GM19043 (cell line): Measurements from ENCODE around the gene ERFL.
"Not testable (repeated sequence)": the region's sequence is repeated elsewhere in the genome, so short reads cannot be mapped to it uniquely, and the experiment has no call there.

Source experiments
- ATAC-seq: cut with Tn5 transposase; IDR thresholded peaks from one replicate; pipeline ENCODE4 v1.9.1; 2021; ENCODE audit warnings: low read depth; ENCODE audit not compliant: unreplicated experiment

Gene ERFL

DNA sequence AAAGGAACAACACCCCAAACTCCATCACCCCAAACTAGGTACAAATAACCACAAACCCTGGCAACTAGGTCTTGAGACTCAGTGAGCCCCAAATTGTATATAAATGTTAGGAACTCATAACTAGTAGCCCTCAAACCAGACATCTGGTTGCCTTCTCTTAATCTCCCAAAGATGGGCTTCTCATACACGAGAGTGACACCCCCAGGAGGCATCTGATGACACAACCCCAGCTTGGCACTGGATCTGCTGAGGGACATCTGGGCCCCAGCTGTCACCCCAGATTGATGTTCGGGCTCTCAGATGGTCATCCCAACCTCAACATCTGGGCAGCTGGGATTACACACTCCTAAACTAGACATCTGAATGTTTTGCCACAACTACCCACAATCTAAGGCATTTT lies 16.1 kb upstream of the ERFL start:
- no peak for ATAC-seq

DNA sequence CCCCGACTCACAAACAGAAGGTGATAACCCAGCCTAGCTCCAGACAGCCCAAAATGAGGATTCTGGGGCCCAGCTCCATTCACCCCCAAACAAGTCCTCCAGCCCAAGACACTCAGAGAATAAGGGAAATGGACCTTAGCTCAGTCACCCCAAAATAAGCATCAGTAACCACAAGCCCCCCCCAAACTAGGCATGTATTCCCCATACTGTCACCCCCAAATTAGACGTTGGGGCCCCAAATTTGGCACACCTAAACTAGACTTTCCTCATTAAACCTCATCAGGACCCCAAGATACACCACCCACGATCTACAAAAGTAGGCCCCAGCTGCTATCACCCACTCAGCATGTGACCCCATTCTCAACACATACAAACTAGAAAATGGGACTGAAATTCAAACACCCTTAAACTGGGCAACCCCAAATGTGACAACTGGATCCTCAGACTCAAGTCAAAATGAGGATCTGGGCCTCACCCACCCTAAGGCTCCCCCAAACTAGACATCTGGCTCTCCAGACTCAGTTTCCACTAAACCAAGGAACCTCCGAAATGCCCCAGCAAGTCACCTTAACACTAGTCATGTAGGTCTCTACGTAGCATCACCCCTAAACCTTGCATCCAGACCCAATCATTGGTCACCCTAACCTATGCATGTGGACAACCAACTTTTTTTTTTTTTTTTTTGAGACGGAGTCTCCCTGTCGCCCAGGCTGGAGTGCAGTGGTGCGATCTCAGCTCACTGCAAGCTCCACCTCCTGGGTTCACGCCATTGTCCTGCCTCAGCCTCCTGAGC lies 13.4 kb upstream of the ERFL start:
- no peak for ATAC-seq

DNA sequence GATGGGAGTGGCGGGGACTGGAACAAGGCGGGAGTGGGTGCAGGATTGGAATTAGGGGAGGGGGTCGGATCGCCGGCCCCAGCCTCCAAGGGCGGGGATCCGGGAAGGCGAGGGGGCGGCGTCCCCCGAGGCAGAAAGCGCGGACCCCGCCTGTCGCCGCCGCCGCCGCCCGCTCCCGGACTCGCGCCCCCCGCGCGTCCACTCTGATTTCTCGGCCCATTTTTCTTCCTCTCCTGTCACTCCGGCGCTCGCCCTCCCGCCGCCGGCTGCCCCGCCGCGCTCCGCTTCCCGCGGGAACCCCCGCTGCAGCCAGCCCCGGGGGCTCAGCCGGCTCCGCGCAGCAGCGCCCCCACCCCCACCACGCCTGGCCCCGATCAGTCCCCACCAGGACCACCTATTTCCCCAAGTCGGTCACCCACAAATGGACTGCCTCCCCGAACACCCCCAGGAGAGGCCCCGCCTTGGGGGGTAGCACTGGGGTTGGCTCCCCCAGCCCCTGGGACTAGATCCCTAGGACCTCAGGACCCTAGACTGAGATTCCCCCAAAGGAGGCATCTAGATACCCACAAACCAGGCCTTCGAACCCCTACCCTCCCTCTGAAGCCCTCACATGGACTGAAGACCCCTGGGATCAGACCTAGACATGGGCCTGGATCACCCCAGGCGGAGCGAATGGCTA lies 12.6 kb upstream of the ERFL start:
- ATAC-seq = no peak

DNA sequence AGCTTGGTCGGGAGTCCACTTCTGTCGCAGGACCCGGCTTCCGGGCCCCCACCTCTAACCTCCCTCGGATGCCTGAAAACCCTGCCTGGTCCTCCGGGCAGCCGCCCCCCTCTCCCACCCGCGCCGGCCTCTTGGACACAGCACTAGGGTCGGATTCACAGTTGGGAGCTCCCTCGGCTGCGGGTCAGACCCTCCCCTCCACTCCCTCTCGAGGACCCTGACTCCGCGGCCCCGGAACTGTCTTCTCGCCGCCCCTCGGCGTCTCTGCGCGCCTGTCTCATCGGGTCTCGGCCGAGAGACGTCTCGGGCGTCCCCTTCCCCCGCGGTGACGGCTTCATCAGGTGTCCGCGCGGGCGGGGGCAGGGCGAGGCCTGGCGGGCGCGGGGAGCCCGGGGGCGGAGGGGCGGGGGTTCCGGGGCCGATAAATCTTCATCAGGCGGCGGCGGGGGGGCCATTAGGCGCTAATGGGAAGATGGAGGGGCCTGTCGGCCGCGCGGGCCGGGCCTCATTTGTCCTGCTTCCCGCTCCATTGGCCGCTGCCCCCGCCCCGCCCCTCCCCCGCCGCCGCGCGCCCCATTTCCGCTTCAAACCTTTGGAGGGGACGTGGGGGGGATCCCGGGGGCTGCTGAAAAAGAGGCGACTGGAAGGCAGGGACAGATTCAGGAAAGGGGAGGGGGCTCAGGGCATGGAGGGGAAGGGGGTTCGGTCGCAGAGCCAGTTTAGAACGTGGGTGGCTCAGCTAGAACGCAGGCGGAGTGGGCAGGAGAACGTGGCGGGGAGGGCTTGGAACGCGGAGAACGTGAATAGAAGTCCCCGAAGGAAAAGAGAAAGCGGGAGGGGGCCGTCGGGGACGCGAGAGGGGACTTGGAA lies 11.8 kb upstream of the ERFL start:
- ATAC-seq = no peak

DNA sequence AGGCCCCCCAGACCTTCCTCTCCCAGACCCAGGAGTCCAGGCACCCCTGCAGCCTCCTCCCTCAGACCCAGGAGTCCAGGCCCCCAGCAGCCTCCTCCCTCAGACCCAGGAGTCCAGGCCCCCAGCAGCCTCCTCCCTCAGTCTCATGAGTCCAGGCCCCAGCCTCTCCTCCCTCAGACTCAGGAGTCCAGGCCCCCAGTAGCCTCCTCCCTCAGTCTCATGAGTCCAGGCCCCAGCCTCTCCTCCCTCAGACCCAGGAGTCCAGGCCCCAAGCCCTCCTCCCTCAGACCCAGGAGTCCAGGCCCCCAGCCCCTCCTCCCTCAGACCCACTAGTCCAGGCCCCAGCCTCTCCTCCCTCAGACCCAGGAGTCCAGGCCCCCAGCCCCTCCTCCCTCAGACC lies 11.0 kb upstream of the ERFL start:
- ATAC-seq = not testable (repeated sequence)

DNA sequence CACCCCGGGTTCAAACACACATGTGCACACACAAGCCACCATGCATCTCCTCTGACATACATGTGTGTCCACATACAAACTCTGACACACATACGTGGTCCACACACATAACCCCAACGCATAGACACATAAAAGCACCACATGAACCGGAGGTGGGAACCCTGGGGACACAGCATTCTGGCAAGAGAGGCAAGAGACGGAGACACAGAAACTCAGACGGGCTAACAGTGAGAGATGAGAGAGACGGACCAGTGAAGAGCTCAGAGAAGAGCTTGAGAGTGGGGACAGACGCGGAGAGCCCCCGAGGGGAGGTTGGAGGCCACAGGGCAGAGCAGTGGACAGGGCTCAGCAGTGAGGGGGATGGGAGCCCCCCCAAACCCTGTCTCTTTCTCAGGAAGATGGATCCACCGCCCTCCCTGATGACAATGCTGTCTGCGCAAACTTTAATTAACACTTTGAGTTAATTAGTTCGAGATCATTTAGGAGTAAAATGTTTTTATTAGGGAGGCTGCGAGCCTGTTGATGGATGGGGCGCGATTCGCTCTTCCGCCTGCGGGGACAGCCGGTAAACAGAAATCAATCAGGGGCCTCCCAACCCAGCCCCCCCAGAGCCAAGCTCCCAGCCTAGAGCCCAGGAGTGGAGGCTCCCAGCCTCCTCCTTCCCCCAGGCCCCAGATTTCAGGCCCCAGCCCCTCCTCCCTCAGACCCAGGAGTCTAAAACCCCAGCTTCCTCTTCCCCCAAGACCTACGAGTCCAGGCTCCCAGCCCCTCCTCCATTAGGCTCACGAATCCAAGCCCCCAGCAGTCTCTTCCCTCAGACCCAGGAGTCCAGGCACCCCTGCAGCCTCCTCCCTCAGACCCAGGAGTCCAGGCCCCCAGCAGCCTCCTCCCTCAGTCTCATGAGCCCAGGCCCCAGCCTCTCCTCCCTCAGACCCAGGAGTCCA lies 9.5 kb upstream of the ERFL start:
- no peak for ATAC-seq

DNA sequence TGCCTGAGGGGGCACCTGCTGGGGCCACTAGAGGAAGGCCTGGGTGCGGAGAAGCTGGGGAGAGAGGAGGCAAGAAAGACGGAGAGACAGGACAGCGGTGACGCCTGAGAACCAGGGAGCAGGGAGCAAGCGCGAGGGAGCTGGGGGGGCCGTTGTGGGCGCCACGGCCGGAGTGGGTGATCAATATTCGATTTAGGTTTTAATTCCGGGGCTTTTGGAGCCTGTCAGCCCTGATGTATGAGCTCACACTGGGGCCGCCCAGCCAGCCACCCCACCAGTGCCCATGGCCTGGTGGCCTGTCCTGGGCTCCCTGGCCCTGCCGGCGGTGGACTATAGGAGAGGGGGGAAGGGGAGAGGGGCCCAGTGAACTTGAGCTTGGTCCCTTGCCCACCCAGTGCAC lies 8.7 kb upstream of the ERFL start:
- no peak for ATAC-seq

DNA sequence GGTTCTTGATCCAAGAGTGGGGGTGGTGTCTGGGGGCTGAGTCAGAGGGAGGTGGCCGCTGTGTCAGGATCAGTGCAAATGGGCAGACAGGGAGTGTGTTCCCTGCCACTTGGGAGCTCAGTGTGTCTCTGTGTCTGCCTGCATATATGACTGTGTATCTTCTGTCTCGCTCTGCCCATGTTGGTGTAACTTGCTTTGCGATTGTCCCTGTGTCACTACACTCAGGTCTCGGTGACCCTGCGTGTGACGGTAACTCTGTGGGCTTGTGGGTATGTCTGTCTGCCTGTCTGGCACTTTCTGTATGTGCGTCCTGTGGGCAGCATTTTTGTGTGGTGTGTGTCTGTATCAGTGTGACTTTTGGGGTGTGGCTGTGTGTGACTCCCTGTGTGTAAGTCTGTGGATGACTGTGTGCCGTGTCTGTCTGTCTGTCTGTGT lies 8.2 kb upstream of the ERFL start:
- no peak for ATAC-seq

DNA sequence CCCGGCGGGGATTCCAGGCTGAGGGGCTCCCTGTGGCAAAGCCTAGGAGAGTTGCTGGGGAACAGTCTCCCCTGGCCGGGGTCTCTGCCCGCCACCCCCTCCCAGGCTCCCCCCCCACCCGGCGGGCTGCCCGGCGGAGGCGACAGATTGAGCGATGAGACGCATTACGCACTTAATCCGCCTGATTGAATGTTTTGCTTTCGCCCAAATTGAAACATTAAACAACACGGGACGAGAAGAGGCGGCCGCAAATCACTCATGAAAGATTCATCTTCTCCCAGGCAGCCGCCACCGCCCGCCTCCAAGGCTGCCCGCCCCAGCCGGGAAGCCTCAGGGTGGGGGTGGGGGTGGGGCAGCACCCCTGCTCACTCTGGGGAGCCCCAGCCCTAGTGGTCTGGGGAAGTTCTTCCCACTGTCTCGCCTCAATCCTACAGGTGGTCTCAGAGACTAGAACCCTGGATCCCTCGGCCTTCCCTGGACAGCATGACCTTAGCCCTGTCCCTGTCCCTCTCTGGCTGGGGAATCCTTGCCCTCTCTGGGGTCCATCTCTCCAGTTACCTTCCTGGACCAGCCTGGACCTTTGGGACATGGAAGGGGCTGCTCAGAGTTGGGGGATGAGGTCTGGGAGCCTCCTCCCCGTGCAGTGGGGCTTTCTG lies 7.6 kb upstream of the ERFL start:
- no peak for ATAC-seq

DNA sequence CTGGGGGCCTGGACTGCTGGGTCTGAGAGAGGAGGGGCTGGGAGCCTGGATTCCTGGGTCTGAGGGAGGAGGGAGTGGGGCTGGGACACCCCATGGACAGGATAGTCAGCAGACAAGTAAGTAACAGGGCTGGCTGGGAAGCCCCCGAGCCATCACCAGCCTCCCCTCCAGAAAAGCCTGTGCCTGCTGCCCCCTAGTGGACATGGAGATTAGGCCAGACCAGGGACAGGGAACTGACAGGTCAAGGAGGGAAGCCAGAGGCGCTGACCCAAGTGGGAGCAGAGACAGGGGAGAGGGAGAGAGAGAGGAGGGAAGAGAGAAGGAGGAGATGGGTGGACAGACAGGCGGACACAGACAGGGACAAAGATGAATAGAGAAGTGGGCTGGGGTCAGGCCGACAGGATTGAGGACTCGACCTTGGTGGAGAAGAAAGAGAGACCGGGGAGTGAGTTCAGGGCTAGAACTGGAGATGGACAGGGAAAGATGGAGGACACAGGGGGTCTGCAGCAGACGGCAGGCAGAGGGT lies 6.7 kb upstream of the ERFL start:
- ATAC-seq = no peak

DNA sequence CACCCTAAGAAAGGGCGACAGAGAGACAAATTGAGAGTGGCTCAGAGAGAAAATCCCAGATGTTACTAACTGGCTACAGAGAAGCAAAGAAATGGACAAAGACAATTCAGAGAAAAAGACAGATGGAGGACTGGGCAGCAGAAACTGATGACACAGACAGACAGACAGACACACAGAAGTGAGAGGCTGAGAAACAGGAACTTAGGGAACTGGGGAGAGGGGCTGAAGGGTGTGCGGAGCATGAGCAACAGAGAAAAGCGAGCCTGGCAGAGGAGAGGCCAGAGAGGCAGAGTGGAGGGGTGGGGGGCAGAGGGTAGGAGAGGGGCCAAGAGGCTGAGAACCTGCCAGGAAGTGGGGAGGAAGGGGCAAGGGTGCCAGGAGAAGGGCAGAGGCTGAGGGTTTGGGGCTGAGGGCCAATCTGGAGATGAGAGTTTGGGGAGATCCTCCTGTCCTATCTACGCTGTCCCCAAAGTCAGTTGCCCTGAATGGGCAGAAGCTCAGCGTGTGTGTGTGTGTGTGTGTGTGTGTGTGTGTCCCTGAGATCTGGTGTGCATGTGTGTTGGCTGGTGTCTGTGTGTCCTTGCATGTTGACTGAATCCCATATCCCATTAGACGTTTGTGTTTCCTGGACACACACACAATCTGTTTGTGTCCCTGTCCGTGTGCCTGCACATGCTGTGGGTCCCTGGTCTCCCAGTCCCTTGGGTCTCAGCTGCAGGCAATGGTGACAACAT lies 5.6 kb upstream of the ERFL start:
- no peak for ATAC-seq

DNA sequence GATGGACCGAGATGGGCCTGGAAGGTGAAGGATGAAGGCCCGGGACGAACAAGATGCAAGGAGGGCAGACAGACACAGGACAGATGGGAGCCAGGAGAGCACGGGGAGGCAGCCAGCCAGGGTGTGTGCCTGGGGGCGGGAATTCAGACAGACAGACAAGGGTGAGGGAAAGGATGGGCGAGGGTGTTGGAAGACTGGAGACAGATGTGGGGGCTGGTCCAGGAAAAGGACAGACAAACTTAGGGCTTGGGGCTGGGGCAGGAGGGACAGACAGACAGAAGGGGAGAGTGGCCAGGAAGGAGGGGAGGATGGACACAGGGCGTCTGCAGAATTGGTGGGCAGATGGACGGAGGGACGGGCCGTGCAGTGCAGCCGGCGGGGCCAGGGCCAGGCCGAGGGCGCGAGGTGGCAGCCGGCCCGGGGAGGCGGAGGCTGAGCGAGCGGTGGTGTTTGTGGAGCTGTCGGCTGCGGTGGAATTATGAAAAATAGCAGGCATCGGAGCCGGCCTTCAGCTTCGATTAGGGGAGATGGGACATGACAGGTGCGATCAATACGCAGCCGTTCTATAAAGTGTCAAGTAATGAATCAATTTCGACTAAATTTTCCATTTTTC lies 4.6 kb upstream of the ERFL start:
- ATAC-seq = no peak

DNA sequence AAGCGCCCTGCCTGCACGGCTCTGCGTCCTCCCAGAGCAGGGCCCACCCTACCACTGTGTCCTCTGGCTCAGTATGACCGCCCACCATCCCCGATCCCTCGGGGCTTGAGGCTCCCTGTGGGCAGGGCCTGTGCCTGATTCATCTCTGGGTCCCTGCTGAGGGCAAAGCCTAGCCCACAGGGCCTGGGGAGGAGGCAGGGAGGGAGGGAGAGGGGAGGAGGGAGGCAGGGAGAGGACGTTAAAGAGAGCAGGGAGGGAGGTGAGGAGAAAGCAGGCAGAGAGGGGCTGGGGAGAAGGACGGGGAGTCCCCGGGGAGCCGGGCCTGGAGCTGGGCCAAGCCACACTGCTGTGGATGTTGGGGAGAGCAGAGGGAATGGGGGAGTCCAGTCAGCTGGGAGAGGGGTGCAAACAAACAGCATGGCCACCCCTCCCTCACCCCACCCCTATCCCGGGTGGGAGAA lies 4.0 kb upstream of the ERFL start:
- ATAC-seq = no peak

DNA sequence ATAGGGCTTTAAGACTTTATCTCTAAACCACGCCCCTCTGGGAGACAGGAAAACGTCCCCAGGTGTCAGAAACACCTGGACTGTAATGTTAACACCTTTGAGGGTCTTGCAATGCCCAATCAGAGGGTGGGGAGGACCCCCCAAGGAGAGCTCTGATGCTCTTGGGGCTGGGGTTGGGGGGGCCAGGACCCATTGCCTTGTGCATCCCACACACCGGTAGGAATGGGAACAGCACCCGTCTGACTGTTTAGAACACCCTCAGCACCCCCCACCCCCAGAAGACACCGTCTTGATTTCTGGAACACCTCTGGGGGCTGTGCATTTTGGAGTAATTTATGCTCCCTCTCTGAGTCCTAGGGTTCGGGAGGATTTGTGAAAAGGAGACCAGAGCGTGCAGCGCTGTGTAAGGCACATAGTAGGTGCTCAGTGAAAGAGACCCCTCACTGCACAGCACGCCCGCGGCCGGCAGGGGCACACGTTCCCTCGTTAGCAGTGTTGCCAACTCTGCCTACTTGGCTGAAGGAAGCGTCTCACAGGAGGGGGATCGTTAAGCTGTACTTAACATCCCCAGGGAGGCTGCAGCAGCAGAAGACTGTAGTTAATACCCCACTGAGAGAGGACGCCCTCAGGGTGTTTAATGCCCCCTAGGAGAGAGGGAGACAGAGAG lies 2.8 kb upstream of the ERFL start:
- ATAC-seq = no peak

DNA sequence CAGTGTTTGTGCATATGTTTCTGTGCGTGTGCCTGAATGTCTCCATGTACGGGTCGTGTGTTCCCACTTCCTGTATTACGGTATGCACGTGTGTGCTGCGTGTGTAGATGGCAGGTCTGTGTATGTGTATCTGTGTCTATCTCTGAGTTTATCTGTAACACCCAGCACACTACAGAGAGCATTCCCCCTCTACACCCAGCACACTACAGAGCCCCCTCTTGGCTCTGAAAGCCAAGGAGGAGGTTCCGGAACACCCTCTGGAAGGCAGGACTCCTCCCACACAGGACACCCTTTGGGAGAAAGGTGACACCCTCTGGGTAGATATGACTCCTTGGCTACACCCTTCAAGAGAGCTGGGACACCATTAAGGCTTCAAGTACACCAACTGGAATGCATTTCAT lies 2.1 kb upstream of the ERFL start:
- no peak for ATAC-seq

DNA sequence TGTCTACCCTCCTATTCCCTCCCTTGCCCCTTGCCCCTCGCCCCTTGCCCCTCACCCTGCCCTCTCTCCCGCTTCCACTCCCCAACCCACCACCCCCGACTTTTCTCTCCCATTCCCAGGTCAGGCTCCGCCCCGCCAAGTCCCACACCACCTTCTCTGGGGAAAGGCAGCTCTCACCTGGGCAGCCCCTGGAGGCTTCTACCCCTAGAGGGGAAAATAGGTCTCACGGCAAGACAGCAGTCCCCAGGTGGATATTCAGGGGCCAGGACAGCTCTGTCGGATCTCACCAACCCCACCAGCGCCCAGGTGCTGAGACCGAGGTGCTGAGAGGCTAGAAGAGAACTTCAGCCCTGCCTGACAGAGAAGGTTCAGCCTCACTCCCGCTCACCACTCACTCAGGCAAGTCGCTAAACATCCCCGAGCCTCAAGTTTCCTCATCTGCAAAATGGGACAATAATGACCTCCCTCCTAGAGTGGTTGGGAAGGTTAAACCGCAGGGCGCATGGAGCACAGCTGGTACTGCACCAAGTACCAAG lies 1.4 kb upstream of the ERFL start:
- ATAC-seq = no peak

DNA sequence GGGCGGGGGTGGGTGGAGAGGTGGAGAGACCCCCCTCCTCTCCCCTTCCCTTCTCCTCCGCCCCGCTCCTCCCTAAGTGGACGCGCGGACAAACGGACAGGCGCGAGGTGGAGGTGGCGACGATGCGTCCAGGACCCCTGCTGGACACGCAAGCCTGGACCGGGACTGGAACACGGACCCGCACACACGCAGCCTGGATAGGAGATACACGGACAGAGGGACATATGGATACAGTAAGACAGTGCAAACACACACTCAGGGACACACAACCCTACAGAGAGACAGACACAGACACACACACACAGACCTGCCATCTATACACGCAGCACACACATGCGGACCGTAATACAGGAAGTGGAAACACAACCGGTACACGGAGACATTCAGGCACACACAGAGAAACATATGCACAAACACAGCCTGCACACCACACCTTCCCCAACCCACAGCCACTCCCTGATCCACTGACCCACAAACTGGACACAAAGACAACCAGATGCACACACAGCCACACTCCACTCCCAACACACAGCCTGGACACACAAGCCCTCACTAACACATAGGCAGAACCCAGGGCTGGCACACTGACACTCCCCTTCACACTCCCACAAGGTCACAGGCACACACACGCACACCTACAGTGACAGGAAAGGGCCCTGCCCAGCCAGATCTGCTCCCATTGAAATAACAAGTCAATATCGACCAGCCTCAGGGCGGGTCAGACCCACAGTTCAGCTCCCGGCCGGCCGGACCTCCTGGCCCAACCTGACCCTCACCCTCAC lies 696 bp upstream of the ERFL start:
- no peak for ATAC-seq
